GM12873 (cell line): ENCODE measurements around the gene KCTD20.

ENCODE experiments used
- CTCF ChIP-seq: IDR thresholded peaks from 2 replicates; pipeline ENCODE4 v1.5.1; 2012; ENCODE audit warnings: low read depth, mild to moderate bottlenecking, moderate library complexity, low read length, control low read depth; ENCODE audit not compliant: insufficient read depth; ENCODE audit errors: missing control alignments

The KCTD20 gene

GRCh38 chr6:36419310-36419709 is 23.5 kb upstream of the KCTD20 start:
- TF ChIP-seq CTCF = no peak

- TF ChIP-seq CTCF = no peak
Measured at GRCh38 chr6:36422714-36423100, 20.1 kb upstream of the KCTD20 start.

GRCh38 chr6:36423101-36423824 is 19.5 kb upstream of the KCTD20 start:
- peak; percentile 62 for TF ChIP-seq CTCF

GRCh38 chr6:36426622-36427021 is 16.2 kb upstream of the KCTD20 start:
- no peak for TF ChIP-seq CTCF

- TF ChIP-seq CTCF = peak; percentile 56
Measured at GRCh38 chr6:36428911-36429310, 13.9 kb upstream of the KCTD20 start.

- no peak for TF ChIP-seq CTCF
Measured at GRCh38 chr6:36430351-36430750, 12.4 kb upstream of the KCTD20 start.

GRCh38 chr6:36431197-36431596 is 11.6 kb upstream of the KCTD20 start:
- no peak for TF ChIP-seq CTCF
